Ishikawa (cell line): ENCODE data around the gene RASAL2.

ENCODE experiments used
- EP300 ChIP-seq: IDR thresholded peaks from 2 replicates; pipeline ENCODE4 v1.6.1; 2012; ENCODE audit warnings: borderline replicate concordance
- FOXM1 ChIP-seq: IDR thresholded peaks from 2 replicates; pipeline ENCODE4 v1.6.1; 2012; ENCODE audit warnings: low read depth, borderline replicate concordance
- TF ChIP-seq, protein P1 (sequence below): IDR thresholded peaks from 2 replicates; pipeline ENCODE4 v1.6.1; 2012
- TF ChIP-seq, protein P2 (sequence below): IDR thresholded peaks from 2 replicates; pipeline ENCODE4 v1.6.1; 2012; ENCODE audit warnings: low read depth, mild to moderate bottlenecking

DNA sequence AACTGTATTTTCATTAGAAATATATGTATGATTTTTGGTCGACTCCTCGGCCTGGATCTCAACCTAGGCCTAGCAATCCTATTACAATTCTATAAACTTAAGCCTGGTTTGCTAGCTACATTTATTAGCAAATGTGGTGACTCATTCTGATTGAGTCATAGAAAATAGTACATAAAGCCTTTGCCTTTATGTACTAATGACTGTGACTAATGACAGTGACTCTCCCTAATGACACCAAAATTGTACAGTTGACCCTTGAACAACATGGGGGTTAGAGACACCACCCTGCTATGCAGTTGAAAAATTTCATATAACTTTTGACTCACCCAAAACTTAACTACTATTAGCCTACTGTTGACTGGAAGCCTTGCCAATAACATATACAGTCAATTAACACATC is 324.0 kb downstream of the RASAL2 start:
- TF ChIP-seq, protein P1, sequence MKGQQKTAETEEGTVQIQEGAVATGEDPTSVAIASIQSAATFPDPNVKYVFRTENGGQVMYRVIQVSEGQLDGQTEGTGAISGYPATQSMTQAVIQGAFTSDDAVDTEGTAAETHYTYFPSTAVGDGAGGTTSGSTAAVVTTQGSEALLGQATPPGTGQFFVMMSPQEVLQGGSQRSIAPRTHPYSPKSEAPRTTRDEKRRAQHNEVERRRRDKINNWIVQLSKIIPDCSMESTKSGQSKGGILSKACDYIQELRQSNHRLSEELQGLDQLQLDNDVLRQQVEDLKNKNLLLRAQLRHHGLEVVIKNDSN, result no peak
- TF ChIP-seq EP300, result no peak
- TF ChIP-seq FOXM1, result no peak
- TF ChIP-seq, protein P2, sequence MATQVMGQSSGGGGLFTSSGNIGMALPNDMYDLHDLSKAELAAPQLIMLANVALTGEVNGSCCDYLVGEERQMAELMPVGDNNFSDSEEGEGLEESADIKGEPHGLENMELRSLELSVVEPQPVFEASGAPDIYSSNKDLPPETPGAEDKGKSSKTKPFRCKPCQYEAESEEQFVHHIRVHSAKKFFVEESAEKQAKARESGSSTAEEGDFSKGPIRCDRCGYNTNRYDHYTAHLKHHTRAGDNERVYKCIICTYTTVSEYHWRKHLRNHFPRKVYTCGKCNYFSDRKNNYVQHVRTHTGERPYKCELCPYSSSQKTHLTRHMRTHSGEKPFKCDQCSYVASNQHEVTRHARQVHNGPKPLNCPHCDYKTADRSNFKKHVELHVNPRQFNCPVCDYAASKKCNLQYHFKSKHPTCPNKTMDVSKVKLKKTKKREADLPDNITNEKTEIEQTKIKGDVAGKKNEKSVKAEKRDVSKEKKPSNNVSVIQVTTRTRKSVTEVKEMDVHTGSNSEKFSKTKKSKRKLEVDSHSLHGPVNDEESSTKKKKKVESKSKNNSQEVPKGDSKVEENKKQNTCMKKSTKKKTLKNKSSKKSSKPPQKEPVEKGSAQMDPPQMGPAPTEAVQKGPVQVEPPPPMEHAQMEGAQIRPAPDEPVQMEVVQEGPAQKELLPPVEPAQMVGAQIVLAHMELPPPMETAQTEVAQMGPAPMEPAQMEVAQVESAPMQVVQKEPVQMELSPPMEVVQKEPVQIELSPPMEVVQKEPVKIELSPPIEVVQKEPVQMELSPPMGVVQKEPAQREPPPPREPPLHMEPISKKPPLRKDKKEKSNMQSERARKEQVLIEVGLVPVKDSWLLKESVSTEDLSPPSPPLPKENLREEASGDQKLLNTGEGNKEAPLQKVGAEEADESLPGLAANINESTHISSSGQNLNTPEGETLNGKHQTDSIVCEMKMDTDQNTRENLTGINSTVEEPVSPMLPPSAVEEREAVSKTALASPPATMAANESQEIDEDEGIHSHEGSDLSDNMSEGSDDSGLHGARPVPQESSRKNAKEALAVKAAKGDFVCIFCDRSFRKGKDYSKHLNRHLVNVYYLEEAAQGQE, result no peak
